GM10266 (cell line): ENCODE data around the gene IL18RAP.
A peak's percentile ranks its signal among the peaks of the same experiment; 100 is the strongest.

ENCODE experiments used
- DNase-seq: peaks from one replicate; pipeline ENCODE4 v3.0.0; 2012; ENCODE audit errors: extremely low spot score
- TF ChIP-seq, protein P1 (sequence below): IDR thresholded peaks from 2 replicates; pipeline ENCODE4 v1.5.1; 2012; ENCODE audit warnings: mild to moderate bottlenecking, low read depth; ENCODE audit not compliant: control insufficient read depth, insufficient read depth; ENCODE audit errors: missing control alignments

The IL18RAP gene

DNA sequence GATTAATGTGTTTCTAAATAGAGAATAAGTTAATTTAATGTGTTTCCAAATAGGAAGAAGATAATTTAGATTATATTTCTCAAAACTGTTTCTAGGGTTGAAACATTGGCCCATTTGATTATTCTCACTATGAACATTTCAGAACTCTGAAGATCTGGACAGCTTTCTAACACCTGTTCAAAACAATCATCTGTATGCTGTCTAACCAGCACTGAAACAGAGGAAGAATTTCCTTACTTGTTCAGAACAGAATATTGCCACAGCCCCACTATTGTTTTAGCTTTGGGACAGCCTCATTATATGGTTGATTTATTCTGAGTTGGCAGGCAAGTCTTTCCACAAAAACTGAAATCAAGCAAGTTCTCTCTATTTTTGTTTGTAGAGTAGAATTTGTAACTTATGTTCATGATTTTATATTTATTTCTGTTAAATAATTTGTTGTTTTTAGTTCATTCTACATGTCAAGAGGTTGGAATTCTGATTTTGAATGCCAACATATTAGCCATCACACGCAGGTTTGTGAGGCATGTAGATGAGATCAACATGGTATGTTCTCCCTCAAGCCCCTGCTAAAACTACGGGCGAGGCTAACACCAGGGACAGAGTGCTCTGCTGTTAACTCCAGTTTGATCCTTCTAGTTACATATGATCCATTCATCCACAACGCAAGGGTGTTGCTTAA lies 11.2 kb downstream of the IL18RAP start:
- TF ChIP-seq, protein P1, sequence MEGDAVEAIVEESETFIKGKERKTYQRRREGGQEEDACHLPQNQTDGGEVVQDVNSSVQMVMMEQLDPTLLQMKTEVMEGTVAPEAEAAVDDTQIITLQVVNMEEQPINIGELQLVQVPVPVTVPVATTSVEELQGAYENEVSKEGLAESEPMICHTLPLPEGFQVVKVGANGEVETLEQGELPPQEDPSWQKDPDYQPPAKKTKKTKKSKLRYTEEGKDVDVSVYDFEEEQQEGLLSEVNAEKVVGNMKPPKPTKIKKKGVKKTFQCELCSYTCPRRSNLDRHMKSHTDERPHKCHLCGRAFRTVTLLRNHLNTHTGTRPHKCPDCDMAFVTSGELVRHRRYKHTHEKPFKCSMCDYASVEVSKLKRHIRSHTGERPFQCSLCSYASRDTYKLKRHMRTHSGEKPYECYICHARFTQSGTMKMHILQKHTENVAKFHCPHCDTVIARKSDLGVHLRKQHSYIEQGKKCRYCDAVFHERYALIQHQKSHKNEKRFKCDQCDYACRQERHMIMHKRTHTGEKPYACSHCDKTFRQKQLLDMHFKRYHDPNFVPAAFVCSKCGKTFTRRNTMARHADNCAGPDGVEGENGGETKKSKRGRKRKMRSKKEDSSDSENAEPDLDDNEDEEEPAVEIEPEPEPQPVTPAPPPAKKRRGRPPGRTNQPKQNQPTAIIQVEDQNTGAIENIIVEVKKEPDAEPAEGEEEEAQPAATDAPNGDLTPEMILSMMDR, result no peak
- DNase-seq, result no peak

DNA sequence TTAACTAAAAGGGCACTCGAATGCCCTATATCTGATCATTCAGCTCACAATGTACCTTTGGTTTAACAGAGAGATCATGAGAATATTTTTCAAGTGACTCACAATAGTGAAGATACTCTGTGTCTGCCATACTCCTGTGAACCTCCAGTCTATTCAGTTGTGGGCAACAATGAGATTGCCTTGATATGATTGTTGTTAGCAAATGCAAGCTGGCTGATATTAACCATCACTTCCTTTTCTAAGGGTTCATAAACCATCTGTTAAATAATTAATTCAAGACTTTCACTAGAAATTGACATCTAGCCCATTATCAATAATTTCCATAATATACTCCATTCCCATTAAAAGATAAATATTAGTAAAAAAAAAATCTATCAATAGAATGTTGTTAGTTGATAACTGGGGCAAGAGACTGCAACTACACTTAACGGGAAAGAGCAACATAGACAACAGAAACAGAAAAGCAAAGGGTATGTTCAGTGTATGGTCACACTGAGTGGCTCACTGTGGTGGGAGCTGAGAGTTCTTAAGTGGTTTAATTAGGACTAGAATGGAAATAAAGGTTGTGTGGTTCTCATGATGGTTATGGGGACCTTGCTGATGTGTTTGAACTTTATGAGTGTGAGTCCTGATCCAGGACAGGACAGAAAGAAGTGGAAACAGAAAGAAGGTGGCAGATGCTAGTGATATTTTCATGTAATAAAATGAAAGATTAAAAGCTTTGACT lies 11.9 kb downstream of the IL18RAP start:
- TF ChIP-seq, protein P1, result no peak
- DNase-seq, result peak; percentile 28

DNA sequence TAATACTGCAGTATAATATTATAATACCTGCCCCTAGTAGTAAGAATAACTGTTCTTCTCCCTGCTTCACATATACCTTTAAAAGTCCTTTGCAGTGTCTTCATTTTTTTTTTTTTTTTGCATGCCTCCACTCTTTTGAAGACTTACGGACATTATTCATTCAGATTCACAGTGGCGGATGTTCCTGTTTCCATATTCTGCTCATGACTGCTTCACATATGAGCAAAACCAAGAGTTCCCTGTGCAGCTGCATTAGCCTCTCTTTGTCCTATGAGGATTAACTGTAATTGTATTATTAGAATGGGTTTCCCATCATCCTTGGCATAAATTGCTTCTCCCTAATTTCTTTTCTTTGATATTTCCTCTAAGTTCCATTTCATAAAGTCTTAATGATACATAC lies 12.8 kb downstream of the IL18RAP start:
- TF ChIP-seq, protein P1, result no peak
- no peak for DNase-seq

DNA sequence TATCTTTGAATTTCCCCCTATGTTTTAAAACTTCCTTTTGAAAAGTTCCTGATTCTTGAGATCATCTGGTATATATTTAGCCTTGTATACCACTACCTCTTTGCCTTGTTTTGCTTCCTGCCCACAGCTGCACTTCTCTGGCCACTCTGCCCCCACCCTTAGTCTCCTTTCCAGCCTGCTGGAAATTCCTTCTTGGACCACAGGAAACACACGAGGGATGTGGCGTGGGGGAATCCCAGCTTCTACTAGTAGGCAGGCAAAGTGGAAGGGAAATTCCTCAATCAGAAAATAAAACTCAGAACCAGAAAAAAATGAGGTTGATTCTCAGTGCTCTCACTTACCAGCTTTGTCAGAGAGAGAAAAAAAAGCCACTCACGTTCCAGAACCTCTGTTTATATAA lies 13.4 kb downstream of the IL18RAP start:
- DNase-seq, result no peak
- TF ChIP-seq, protein P1, result no peak

DNA sequence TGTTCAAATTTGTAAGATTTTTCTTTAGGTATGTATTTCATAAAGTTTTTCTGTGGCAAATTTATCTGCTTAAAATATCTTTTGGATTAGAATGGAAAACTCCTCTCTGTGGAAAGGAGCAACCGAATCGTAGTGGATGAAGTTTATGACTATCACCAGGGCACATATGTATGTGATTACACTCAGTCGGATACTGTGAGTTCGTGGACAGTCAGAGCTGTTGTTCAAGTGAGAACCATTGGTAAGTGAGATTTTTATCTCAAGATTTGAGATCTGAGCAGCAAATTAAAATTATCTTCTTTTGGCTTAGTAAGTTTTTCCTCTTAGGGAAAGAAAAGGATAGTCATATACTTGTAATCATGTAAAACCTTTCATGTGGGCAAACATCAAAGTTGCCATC lies 14.2 kb downstream of the IL18RAP start:
- no peak for DNase-seq
- TF ChIP-seq, protein P1, result no peak

DNA sequence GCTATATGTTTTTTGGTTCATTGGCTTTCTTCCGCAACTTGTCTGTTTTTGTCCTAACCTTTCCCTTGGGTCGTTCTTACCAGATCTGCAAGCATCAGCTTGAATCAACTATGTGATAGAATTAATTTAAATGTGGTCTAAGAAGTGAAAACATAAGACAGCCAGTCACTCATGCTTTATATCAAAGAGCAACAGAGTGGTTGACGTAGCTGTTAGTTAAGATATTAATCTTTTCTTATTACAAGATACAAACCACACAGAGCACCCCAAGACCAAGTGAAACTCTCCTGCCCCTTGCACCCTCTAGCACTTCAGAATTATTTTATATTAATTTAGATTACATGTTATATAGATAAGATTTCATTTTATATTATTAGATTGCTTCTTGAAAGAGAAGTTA lies 15.2 kb downstream of the IL18RAP start:
- TF ChIP-seq, protein P1, result no peak
- DNase-seq, result no peak

DNA sequence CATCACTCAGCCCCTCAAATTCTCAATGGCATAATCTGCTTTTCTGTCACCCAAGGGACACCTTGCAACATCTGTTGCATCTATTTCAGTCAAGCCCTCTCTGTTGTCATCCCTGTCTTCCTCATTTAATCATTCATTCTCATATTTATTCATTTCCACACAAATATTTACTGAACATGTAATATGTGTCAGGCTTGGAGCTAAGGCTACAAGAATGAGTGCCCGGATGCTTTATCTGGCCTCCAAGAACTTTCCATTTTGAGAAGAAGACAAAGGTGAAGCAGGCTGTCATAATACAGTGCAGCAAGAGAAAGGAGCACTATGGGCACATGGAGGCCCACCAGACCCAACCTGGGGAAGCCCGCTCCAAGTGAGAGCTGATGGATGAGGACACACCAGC lies 15.6 kb downstream of the IL18RAP start:
- TF ChIP-seq, protein P1, result no peak
- no peak for DNase-seq
